ENCODE measurements around the gene TNFRSF4.

Gene TNFRSF4

GRCh38 chr1:1245817-1246576 lies 32.0 kb upstream of the TNFRSF4 start:
- Histone ChIP-seq H3K9me3 (ENCODE audit: control insufficient read depth, low read length) (no peaks in the 10 kb centered on the region), H3K27ac (no peak overlapping the region), H3K4me1 (no peaks in the 10 kb centered on the region), H3K4me2 (ENCODE audit: low read length) (no peak overlapping the region), H3K36me3 (ENCODE audit: control insufficient read depth, insufficient read depth, low read length) (no peaks in the 10 kb centered on the region), H3K9ac (no peak overlapping the region), H3K27me3 (ENCODE audit: control insufficient read depth, insufficient read depth, low read length) (no peaks in the 10 kb centered on the region), H3K79me2 (no peaks in the 10 kb centered on the region), H3K4me3 (ENCODE audit: low read depth, low read length) (no peak overlapping the region), H2AFZ (no peak overlapping the region)
- no peak for TF ChIP-seq CTCF (IDR thresholded peaks at IDR 0.05)

DNA sequence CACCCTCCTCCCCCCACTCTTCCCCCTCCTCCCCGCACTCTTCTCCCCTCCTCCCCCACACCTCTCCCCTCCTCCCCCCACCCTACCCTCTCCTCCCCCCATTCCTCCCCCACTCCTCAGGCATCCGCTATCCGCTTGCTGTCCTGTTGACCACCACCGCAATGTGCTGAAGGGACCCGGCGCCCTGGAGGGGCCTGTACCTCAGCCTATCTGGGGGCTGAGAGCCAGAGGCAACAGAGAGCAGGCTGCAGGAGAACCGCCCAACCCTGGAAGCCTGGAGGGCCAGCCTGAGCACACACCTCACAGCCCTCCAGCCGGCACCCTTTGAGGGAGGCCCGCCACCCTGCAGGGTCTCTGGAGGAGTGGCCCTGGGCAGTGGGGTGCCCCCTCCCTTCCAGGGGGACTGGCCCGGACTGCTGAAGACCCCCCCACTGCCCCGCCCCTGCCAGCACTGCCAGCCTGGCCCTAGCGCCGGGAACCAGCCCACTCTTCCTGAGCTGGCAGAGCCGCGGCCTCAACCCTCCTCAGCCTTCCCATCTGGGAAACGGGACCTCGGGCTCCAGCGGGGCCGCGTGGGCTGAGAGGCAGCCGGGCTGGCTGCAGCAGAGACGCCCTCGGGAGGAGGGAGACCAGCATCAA lies 31.3 kb upstream of the TNFRSF4 start:
- TF ChIP-seq CTCF (IDR thresholded peaks at IDR 0.05) = no peak
- H3K36me3 ChIP-seq (ENCODE audit: control insufficient read depth, insufficient read depth, low read length) = no peaks in the 10 kb centered on the region
- H3K4me2 ChIP-seq (ENCODE audit: low read length) = no peak overlapping the region
- no peaks in the 10 kb centered on the region for H3K27me3 ChIP-seq (ENCODE audit: control insufficient read depth, insufficient read depth, low read length)
- no peak overlapping the region for H3K9ac ChIP-seq
- H2AFZ ChIP-seq = no peak overlapping the region
- H3K27ac ChIP-seq = no peak overlapping the region
- H3K4me3 ChIP-seq (ENCODE audit: low read depth, low read length) = no peak overlapping the region
- H3K4me1 ChIP-seq = no peaks in the 10 kb centered on the region
- no peaks in the 10 kb centered on the region for H3K79me2 ChIP-seq
- no peaks in the 10 kb centered on the region for H3K9me3 ChIP-seq (ENCODE audit: control insufficient read depth, low read length)

DNA sequence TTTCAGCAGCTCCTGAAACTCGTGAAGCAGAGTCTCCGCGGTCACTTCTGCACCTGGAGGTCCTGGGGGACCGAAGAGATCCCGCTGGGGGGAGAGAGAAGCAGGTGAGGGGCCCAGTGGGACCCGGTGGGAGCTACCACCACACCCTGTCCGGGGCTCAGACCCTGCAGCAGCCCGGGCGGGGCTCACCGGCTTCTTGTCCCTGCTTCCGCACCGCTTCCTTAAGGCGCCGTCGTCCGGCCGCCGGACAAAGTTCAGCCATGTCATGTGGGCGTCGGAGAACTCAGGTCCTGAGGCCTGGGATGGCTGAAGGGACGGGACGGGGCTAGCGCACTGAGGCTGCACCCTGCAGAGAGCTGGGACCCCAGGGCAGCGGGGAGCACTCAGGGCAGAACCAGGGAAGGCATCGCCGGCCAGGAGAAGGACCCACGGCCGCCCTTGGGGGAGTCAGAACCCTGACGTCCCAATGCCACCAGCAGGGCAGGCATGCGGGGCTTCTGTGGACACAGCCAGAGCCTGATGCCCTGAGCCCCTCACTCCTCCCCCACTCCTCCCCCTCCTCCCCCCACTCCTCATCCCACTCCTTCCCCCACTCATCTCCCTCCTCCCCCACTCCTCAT lies 30.3 kb upstream of the TNFRSF4 start:
- Histone ChIP-seq H3K36me3 (ENCODE audit: control insufficient read depth, insufficient read depth, low read length) (no peaks in the 10 kb centered on the region), H2AFZ (no peak overlapping the region), H3K4me3 (ENCODE audit: low read depth, low read length) (no peak overlapping the region), H3K4me1 (no peaks in the 10 kb centered on the region), H3K27ac (no peak overlapping the region), H3K9me3 (ENCODE audit: control insufficient read depth, low read length) (no peaks in the 10 kb centered on the region), H3K9ac (no peak overlapping the region), H3K4me2 (ENCODE audit: low read length) (no peak overlapping the region), H3K27me3 (ENCODE audit: control insufficient read depth, insufficient read depth, low read length) (no peaks in the 10 kb centered on the region), H3K79me2 (no peaks in the 10 kb centered on the region)
- TF ChIP-seq CTCF (IDR thresholded peaks at IDR 0.05) = no peak

DNA sequence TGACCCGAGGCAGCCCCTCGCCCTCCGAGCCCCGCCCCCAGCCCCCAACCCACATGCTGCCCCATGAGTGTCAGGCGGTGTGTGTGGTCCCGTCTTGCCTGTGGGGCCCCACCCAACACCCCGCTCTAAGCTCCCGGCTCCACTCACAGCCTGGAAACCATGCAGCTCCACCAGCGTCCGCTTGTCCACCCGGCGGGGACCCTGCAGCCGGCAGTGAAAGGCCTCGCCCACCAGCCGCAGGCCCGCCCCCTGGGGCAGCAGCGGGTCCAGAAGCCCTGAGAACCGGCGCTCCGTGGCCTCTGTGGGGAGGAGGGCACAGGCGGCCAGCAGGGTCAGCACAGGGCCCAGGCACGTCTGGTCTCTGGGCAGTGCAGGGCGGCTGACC lies 29.8 kb upstream of the TNFRSF4 start:
- no peaks in the 10 kb centered on the region for H3K27me3 ChIP-seq (ENCODE audit: control insufficient read depth, insufficient read depth, low read length)
- no peak overlapping the region for H3K4me2 ChIP-seq (ENCODE audit: low read length)
- no peak overlapping the region for H3K27ac ChIP-seq
- H3K79me2 ChIP-seq = no peaks in the 10 kb centered on the region
- no peak overlapping the region for H3K4me3 ChIP-seq (ENCODE audit: low read depth, low read length)
- H2AFZ ChIP-seq = no peak overlapping the region
- no peaks in the 10 kb centered on the region for H3K9me3 ChIP-seq (ENCODE audit: control insufficient read depth, low read length)
- TF ChIP-seq CTCF (IDR thresholded peaks at IDR 0.05) = no peak
- H3K36me3 ChIP-seq (ENCODE audit: control insufficient read depth, insufficient read depth, low read length) = no peaks in the 10 kb centered on the region
- no peaks in the 10 kb centered on the region for H3K4me1 ChIP-seq
- H3K9ac ChIP-seq = no peak overlapping the region
